Panc1 (cell line): Measurements from ENCODE around the gene CACNA1C.

Source experiments
- TF ChIP-seq, protein P1 (sequence below): fragments of 450-650 bp; IDR thresholded peaks from 2 replicates; pipeline ENCODE4 v1.5.1; 2017; ENCODE audit warnings: mild to moderate bottlenecking
- TF ChIP-seq, protein P2 (sequence below), 2 experiments: IDR thresholded peaks; 2 replicates each; pipeline ENCODE4 v1.6.1; 2011 to 2012; ENCODE audit warnings: low read depth in 2 of 2, control low read depth in 1 of 2, low read length in 1 of 2, mild to moderate bottlenecking in 1 of 2, moderate library complexity in 1 of 2; ENCODE audit not compliant: insufficient read depth in 1 of 2

DNA sequence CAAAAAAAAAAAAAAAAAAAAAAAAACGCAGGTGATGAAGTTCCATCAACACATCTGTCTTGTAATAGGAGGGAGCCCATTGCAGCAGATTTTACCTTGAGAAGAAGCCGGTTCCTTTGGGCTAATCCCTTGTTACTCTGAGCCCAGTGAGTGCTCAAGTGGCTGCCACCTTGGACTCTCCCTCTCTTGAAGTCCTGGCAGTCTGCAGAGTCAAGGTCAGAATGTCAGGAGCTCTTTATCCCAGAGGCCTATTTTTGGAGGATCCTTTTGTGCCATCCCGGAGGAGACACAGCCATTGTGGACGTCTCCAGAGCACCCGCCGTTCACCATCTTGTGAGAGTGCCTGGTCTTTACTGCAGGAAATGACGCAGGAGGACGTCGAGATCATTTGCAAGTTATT, 397.8 kb downstream of the CACNA1C start:
- TF ChIP-seq, protein P1, sequence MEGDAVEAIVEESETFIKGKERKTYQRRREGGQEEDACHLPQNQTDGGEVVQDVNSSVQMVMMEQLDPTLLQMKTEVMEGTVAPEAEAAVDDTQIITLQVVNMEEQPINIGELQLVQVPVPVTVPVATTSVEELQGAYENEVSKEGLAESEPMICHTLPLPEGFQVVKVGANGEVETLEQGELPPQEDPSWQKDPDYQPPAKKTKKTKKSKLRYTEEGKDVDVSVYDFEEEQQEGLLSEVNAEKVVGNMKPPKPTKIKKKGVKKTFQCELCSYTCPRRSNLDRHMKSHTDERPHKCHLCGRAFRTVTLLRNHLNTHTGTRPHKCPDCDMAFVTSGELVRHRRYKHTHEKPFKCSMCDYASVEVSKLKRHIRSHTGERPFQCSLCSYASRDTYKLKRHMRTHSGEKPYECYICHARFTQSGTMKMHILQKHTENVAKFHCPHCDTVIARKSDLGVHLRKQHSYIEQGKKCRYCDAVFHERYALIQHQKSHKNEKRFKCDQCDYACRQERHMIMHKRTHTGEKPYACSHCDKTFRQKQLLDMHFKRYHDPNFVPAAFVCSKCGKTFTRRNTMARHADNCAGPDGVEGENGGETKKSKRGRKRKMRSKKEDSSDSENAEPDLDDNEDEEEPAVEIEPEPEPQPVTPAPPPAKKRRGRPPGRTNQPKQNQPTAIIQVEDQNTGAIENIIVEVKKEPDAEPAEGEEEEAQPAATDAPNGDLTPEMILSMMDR: no peak
- TF ChIP-seq, protein P2, sequence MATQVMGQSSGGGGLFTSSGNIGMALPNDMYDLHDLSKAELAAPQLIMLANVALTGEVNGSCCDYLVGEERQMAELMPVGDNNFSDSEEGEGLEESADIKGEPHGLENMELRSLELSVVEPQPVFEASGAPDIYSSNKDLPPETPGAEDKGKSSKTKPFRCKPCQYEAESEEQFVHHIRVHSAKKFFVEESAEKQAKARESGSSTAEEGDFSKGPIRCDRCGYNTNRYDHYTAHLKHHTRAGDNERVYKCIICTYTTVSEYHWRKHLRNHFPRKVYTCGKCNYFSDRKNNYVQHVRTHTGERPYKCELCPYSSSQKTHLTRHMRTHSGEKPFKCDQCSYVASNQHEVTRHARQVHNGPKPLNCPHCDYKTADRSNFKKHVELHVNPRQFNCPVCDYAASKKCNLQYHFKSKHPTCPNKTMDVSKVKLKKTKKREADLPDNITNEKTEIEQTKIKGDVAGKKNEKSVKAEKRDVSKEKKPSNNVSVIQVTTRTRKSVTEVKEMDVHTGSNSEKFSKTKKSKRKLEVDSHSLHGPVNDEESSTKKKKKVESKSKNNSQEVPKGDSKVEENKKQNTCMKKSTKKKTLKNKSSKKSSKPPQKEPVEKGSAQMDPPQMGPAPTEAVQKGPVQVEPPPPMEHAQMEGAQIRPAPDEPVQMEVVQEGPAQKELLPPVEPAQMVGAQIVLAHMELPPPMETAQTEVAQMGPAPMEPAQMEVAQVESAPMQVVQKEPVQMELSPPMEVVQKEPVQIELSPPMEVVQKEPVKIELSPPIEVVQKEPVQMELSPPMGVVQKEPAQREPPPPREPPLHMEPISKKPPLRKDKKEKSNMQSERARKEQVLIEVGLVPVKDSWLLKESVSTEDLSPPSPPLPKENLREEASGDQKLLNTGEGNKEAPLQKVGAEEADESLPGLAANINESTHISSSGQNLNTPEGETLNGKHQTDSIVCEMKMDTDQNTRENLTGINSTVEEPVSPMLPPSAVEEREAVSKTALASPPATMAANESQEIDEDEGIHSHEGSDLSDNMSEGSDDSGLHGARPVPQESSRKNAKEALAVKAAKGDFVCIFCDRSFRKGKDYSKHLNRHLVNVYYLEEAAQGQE (IDR thresholded peaks at IDR 0.05; ENCODE audit: insufficient read depth in 1 of 2, low read depth in 2 of 2, low read length in 1 of 2): no peak
